PC-3 (cell line): ENCODE results near the gene CANT1.

Experiments
- CTCF ChIP-seq: fragments of 300-600 bp; sonication (generic); conservative IDR thresholded peaks from 2 replicates; pipeline ENCODE4 v1.5.1; 2017; ENCODE audit warnings: antibody characterized with exemption, low read depth, mild to moderate bottlenecking, low read length
- EZH2phosphoT487 ChIP-seq: fragments of 300-600 bp; sonication (generic); IDR thresholded peaks from 2 replicates; pipeline ENCODE4 v1.6.1; 2018; ENCODE audit warnings: mild to moderate bottlenecking, antibody characterized with exemption, low read length, borderline replicate concordance

DNA sequence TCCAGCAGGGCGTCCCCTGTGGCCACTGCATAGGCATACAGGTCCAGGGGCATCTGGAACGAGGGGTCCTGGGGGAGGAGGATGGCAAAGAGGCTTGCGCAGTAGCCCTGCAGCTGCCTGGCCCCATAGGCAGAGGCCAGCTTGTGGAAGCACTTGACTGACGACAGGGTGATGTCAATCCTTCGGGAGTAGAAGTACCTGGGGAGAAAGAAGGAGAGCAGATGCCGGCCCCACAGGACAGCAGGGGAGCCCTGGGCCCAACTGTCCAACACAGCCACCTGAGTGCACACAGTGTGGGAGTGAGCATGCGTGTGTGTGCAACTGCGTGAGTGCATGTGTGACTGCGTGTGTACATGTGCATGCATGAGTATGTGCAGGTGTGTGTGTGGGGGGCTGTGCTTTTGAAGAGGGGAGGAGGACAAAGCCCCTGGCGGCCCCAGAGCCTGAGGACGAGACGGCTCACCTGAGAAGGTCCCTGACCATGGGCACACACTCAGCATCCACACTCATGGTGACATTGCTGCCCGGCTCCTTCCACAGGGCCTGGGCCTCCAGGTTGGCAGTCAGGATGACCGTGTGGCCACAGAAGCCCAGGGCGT lies 37.0 kb downstream of the CANT1 start:
- no peak for TF ChIP-seq CTCF
- TF ChIP-seq EZH2phosphoT487 = no peak
